ENCODE measurements around the gene LTB4R2.

The LTB4R2 gene

DNA sequence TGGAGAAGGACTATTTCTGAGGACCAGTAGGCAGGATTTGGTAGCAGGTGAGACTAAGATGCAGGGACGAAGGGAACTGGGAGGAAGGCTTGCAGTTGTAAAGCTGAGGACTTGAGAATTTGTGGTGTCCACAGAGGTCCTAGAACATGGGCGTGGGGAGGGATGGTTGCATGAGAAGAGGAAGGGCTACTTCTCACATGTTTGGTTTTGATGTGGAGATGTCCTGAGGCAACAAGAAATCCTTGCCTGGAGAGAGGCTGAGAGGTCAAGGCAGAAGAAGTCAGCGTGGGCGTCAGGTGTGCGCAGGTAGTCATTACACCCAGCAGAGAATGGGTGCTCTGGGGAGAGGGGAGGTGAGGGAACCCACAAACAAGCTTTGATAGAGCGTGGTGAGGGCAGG lies 32.9 kb upstream of the LTB4R2 start:
- TF ChIP-seq, protein P1, sequence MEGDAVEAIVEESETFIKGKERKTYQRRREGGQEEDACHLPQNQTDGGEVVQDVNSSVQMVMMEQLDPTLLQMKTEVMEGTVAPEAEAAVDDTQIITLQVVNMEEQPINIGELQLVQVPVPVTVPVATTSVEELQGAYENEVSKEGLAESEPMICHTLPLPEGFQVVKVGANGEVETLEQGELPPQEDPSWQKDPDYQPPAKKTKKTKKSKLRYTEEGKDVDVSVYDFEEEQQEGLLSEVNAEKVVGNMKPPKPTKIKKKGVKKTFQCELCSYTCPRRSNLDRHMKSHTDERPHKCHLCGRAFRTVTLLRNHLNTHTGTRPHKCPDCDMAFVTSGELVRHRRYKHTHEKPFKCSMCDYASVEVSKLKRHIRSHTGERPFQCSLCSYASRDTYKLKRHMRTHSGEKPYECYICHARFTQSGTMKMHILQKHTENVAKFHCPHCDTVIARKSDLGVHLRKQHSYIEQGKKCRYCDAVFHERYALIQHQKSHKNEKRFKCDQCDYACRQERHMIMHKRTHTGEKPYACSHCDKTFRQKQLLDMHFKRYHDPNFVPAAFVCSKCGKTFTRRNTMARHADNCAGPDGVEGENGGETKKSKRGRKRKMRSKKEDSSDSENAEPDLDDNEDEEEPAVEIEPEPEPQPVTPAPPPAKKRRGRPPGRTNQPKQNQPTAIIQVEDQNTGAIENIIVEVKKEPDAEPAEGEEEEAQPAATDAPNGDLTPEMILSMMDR (conservative IDR thresholded peaks at IDR 0.05; ENCODE audit: control insufficient read depth, insufficient read depth, low read depth, low read length), result no peak
- no peak overlapping the region for H3K4me3 ChIP-seq (ENCODE audit: control insufficient read depth, low read depth, low read length)
- DNase-seq (ENCODE audit: low read depth), result no peak

DNA sequence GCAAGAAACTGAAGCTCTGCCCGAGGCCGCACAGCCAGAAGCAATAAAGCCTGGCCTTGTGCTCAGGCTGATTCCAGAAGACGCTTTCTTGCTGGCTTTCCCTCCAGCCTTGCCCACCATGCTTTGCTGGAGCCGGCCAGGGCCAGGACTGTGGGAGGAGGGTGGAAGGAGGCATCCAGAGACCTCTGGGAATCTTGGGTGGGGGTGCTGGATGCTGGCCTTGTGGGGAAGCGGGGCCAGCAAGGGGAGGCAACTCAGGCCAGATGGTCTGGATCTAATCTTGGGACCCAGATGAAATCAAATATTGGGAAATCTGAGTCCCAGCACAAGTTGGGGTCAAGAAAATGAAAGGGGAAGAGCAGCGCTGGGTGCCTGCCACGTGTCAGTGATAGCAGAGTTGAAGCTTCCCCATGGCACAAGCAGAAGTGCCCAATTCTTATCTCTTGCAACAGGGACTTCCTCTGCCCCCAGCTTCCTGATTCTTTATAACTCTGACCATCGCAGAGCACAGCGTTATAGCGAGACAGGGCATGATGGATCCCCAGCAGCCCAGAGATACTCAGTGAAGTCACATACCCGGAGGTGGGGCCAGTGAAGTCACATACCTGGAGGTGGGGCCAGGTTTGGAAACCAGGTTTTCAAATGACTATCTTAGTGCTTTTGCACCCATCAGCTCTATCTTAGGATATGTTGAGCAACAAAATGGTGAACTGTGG lies 32.2 kb upstream of the LTB4R2 start:
- DNase-seq (ENCODE audit: low read depth), result no peak
- no peak overlapping the region for H3K4me3 ChIP-seq (ENCODE audit: control insufficient read depth, low read depth, low read length)
- TF ChIP-seq, protein P1 (conservative IDR thresholded peaks at IDR 0.05; ENCODE audit: control insufficient read depth, insufficient read depth, low read depth, low read length), result no peak

DNA sequence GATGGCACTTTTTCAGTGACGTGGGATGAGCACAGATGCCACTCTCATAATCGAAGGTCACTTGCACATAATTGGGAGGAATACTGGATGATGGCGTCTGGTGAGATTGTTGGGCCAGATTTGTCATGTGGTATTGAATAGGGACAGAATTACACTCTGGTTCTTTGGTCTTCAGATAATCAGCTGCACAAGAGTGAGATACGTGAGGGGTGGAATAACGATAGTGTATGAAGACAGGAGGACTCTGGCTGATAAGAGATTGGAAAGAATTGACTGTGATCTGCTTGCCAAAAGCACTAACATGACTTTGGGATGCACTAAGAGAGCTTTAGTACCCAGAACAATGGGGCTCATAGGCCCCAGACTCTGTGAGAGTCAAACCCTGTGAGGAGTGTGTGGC lies 31.5 kb upstream of the LTB4R2 start:
- no peak for DNase-seq (ENCODE audit: low read depth)
- TF ChIP-seq, protein P1 (conservative IDR thresholded peaks at IDR 0.05; ENCODE audit: control insufficient read depth, insufficient read depth, low read depth, low read length), result no peak
- H3K4me3 ChIP-seq (ENCODE audit: control insufficient read depth, low read depth, low read length), result no peak overlapping the region

DNA sequence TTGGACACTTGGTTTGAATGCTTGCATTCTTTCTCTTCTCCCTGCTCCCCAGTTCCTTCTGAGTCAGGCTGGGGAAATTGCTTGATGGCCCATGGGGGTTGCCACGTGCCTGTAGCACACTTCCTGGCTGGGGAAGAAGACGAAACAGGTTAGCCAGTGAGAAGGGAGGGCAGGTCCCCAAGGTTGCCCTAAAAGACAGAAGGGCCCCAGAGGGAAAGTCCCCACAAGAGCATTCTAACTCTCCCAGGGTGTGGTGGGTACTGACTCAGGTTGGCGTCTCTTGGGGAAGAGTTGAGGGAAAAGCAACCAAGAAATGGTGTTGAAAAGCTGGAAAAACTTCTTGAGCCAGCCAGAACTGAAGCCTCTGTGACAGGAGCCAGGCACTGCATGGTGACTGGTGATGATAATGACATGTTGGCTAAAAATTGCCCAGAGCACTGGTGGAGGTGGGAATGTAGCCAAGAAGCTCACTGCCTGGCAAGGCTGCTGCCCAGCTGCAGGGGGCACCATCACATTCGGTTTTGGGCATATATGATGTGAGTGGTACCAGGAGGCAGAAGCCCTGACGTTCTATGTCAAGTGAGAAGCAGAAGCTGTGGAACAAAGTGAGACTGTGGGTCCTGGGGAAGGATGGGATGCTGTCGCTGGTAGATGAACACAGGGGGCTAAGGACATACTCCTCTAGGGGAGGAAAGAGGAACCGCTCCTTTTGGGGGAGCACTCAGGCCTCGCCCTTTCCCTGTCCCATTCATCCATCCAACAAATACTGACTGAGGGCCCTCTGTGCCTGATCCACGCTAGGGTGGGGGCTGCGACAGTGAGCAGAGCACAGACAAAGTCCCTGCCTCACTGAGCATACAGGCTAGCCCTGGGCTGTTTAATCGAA lies 30.4 kb upstream of the LTB4R2 start:
- TF ChIP-seq, protein P1 (conservative IDR thresholded peaks at IDR 0.05; ENCODE audit: control insufficient read depth, insufficient read depth, low read depth, low read length), result no peak
- peak; percentile 6 for DNase-seq (ENCODE audit: low read depth)
- no peak overlapping the region for H3K4me3 ChIP-seq (ENCODE audit: control insufficient read depth, low read depth, low read length)

DNA sequence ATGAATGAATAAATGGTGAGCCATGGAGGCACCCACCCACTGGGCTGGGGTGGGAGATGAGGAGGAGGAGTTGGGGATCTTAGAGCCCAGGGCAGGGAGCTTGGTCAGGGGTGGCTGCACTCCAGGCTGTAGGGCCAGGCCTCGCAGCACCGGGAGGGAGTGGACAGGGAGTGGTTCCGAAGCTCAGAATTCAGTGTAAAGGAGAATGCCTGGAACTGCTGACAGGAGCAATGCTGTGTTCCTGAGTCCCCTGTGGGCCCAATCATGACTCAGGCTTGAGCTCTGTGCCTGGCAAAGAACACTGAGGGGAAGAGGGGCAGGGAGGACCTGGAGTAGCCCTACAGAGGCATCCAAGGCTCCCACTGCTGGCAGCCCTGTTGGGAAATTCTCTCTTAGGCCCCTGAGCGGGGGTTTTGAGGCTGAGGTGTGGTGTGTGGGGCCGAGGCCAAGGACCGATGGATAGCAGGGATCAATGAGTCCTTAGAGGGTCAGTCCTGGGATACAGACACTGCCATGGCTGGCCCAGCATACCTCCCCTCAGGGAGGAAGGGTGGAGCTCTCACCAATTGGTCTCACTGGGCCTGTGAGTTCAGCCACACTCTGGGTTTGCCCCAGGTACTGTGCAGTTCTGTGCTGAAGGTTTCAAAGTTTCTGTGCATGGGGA lies 29.0 kb upstream of the LTB4R2 start:
- H3K4me3 ChIP-seq (ENCODE audit: control insufficient read depth, low read depth, low read length), result no peak overlapping the region
- TF ChIP-seq, protein P1 (conservative IDR thresholded peaks at IDR 0.05; ENCODE audit: control insufficient read depth, insufficient read depth, low read depth, low read length), result no peak
- peak; percentile 34 for DNase-seq (ENCODE audit: low read depth)

DNA sequence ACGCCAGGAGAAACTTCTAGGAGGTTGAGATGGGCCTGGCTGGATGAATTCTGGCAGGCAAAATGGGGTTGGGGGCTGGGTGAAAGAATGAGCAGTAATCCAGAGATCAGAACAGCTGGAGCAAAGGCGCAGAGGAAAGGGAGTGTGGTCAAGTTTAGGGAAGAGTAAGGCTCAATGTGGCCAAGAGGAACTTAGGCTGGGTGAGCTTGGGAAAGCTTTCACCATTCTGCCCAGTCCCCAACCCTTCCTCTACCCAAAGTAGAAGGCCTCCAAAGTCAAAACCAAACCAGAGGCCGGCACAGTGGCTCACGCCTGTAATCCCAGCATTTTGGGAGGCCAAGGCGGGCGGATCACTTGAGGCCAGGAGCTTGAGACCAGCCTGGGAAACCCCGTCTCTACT lies 28.3 kb upstream of the LTB4R2 start:
- TF ChIP-seq, protein P1 (conservative IDR thresholded peaks at IDR 0.05; ENCODE audit: control insufficient read depth, insufficient read depth, low read depth, low read length), result no peak

More for the DNA sequence above, 28.3 kb upstream of the LTB4R2 start:
- H3K4me3 ChIP-seq (ENCODE audit: control insufficient read depth, low read depth, low read length), result no peak overlapping the region
- DNase-seq (ENCODE audit: low read depth), result no peak

All from fibroblast of mammary gland (primary cell).